GM18505 (cell line): ENCODE data around the gene ATP6V0B.
A peak's percentile ranks its signal among the peaks of the same experiment; 100 is the strongest.

Source experiments
- ATAC-seq: cut with Tn5 transposase; IDR thresholded peaks from one replicate; pipeline ENCODE4 v1.9.1; 2021; ENCODE audit not compliant: unreplicated experiment
- POLR2A ChIP-seq: IDR thresholded peaks from 4 replicates; pipeline ENCODE4 v1.6.1; 2011; ENCODE audit warnings: borderline replicate concordance; ENCODE audit not compliant: insufficient read depth, insufficient read length; ENCODE audit errors: extremely low read depth

ATP6V0B gene

DNA sequence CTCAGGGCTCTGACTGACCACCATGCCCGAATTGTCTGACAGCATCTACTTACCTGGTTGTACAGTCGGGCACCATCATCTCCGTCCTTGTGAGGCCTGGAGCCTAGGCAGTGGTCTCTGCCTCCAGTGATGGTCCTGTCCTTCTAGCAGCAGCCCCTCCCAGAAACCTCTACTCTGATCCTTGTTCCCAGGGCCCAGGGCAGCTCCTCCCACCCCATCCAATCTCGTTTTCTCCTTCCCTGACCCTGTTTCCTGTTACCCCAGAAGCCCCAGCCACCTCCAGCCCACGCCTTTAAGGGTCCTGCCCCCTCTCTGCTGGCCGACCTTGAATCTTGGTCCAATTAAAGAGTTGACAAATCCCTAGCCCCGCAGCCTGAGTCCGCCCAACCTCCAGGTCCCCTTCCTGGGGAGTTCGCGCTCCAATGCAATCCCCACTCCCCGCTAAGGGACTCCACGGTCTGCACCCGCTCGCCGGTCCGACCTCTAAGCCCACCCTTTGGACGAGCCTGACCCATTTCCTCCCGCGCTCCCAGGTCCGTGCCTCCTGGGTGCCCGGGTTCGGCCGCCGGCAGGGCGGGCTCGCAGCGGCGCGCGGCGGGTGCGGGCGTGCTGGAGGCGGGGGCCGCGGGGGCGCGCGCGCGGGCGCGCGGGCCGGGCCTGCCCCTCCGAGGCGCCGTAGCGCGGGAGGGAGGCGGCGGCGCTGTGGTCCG, 3.9 kb downstream of the ATP6V0B start, which contains the start of gene B4GALT2:
Gene B4GALT2 (plus strand): TSS at position 660 of the 710 bp plus-strand sequence. CDS start 1,951 bp downstream, outside the sequence.
- ATAC-seq: no peak
- no peak for TF ChIP-seq POLR2A

DNA sequence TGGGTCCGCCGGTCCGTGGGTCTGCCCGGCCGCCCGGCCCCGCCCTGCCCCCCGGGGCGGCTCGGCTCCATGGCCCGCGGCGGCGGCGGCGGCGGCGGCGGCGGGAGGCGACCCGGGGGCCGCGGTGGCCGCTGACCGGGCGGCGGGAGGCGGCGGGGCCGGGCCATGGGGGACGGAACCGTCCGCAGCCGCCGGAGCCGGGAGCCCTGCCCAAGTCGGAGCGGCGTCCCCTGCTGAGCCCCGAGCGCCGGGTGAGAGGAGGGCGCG, 4.4 kb downstream of the ATP6V0B start:
- TF ChIP-seq POLR2A: no peak
- ATAC-seq: no peak

DNA sequence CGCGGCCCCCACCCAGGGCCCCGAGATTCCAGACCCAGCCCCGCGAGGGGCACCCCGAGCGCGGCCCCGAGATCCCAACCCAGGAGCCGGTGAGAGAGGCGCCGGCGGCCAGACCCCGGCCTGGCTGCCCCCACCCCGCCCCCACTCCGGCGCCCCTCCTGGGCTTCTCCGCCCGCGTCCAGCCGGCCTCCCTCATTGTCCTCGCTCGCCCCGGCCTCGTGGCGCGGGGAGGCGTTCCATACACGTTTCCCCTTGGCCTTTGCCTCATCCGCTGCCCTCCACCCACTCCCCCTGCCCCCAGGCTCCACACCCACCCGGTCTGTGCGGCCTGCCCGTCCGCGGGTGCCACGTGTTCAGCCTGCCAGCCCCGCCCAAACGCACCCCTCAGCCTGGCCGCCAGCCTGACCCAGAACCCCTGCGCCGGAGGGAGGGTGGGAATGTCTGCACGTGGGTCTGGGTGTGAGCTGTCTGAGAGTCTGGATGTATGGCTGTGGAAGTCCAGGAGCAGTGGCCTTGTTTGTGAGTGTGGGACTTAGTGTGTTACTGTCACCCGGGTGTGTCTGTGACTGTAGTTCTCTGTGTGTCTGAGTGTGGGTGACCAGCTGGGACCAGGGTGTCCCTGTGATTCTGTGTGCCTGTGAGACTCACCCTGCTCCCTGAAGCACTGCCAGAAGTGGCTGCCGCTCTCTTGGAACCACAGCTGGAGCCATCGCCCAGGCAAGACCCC, 4.9 kb downstream of the ATP6V0B start:
- no peak for ATAC-seq
- peak; percentile 13 for TF ChIP-seq POLR2A

DNA sequence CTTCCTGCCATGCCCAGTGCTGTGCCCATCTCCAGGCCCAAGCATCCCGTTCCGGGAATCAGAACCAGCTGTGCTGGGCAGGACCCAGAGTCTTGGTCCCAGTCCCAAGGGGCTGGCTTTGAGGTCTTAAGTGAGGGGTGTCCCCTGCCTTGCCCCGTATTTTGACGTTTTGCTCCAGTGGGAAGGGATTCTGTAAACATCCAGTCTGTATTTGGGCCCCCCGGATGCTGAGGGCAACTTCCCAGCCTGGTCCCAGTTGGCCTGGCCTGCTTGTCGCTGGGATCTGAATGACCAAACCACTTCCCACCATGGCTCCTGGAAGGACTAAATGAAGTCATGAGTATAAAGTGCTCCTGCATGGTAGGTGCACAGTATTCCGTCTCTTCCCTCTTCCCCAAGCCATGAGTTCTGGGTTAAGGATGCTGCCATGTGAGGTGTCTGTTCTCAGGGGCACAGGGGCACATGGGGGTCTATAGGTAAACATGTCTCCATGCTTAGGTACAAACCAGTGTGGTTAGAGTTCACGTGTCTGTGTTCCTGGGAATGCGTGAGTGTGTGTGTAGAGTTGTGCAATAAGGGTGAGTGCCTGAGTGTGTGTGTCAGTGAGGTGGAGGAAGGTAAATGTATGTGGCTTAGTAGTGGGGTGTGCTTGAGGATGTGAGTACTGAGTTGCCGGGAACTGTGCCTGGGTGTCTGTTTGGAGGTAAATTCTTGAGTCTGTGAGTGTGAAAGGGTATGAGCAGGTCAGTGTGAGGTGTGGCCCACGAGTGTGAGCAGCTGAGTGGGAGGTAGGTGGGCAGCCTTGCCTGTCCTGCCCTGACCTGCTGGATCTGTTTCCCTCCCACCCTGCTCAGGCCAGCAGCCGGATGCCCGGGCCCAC, 5.7 kb downstream of the ATP6V0B start:
- no peak for ATAC-seq
- no peak for TF ChIP-seq POLR2A

DNA sequence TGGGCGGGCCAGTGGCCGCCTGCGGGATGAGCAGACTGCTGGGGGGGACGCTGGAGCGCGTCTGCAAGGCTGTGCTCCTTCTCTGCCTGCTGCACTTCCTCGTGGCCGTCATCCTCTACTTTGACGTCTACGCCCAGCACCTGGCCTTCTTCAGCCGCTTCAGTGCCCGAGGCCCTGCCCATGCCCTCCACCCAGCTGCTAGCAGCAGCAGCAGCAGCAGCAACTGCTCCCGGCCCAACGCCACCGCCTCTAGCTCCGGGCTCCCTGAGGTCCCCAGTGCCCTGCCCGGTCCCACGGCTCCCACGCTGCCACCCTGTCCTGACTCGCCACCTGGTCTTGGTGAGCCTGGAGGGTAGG, 6.4 kb downstream of the ATP6V0B start:
- ATAC-seq: no peak
- no peak for TF ChIP-seq POLR2A

DNA sequence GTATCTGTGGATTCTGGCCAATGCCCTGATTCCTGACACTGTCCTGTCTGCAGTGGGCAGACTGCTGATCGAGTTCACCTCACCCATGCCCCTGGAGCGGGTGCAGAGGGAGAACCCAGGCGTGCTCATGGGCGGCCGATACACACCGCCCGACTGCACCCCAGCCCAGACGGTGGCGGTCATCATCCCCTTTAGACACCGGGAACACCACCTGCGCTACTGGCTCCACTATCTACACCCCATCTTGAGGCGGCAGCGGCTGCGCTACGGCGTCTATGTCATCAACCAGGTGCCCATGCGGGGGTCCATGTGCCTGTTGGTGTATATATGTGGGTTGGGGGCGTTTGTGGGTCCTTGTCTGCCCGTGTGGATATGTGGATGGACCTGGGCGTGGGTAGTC, 6.9 kb downstream of the ATP6V0B start:
- no peak for TF ChIP-seq POLR2A
- ATAC-seq: no peak

DNA sequence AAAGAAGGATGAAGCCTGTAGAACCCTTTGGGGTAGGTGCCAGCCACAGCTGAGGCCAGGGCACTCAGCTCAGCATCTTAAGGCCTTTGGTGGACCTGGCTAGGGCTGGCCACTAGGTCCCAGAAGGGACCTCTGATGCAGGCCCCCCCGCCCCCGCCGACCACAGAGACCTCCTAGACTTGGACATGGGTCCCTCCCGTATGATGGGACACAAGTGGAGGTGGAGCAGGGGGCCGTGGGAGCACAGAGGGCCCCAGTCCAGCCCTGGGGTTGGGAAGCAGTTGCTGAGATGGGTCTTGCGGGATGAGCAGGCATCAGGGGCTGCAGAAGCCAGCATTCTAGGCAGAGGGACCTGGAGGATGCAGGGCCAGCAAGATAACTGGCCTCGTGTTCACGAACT, 7.5 kb downstream of the ATP6V0B start:
- TF ChIP-seq POLR2A: no peak
- ATAC-seq: no peak

DNA sequence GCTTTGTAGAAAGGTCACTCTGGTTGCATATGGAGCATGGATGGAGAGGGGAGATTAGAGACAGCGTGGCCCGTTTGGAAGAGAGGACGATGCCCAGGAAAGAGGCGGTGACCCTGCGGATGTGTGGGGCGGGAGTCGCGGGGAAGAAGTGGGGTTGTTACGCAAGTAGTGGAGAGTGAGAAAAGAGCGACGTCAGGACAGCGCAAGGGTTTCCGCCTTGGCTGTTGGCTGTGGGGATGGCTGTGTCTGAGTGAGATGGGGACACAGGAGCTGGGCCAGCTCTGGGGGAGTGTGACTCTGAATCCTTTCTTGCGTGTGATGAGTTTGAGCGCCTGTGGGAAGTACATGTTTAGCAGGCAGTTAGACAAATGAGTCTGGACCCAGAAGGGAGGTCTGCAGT, 8.0 kb downstream of the ATP6V0B start:
- no peak for ATAC-seq
- TF ChIP-seq POLR2A: no peak

DNA sequence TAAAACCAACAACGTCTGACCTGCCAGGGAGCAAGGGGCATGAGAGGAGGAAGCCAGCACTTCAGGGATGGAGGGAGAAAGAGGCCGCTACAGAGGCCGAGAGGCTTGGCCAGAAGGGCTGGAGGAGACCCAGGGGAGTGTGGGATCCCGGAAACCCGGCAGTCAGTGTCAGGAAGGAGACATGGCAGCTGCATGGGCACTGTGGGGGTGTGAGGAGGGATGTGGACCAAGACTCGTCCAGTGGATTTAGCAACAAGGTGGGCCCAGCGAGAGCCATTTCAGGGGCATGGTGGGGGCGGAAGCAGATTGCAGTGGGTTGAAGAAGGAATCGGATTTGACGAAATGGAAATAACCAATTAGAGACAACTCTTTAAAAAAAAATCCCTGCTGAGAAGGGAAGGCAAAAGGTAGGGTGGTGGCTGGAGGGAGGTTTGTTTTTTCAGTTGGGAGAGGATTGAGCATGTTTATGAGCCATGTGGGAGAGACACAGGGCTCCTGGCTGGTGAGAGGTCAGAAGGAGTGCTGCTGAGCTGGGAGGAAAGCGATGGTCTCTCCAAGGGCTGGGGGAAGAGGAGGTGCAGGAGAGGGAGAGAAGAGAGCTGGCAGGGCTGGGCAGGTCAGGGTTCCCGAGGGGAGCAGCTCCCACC, 8.6 kb downstream of the ATP6V0B start:
- ATAC-seq: no peak

DNA sequence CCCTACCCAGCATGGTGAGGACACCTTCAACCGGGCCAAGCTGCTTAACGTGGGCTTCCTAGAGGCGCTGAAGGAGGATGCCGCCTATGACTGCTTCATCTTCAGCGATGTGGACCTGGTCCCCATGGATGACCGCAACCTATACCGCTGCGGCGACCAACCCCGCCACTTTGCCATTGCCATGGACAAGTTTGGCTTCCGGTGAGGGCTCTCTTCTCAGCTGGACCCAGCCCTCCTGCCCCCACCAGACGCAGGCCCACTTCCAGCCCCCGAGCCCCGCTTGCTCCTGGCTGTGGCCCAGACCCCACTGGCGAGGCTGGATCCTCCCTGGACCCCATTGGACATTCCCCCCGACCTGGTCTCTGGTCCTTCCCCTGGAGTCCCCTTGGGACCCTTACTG, 10.1 kb downstream of the ATP6V0B start:
- ATAC-seq: no peak
- no peak for TF ChIP-seq POLR2A

More for the DNA sequence above, 8.6 kb downstream of the ATP6V0B start:
- TF ChIP-seq POLR2A: no peak

DNA sequence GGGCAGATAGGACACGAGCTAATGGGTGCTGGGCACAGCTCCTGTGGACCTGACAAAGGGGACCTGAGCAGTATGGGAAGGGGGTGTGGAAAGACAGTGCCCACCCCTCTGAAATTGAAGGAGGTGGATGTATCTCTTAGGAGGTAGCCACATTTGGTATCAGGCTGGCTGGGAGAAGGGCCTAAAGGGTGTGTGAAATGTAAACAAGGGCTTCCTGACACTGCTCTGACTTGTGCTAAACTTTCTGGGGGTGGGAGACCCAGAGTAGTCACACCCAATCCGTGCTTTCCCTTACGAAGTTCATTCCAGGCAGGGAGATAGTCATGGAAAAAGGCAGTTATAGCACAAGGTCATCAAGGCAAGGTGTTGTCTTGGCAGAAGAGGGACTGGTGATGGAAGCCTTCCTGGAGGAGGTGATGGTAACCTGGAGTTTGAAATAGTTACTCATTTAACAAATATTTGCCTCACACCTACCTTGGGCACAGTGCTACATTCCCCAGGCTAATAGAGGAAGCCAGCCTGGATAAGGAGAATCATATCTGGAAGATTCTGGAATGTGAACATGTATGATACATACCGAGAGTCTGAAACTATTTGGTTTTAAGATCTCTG, 11.3 kb downstream of the ATP6V0B start:
- no peak for ATAC-seq
- no peak for TF ChIP-seq POLR2A

DNA sequence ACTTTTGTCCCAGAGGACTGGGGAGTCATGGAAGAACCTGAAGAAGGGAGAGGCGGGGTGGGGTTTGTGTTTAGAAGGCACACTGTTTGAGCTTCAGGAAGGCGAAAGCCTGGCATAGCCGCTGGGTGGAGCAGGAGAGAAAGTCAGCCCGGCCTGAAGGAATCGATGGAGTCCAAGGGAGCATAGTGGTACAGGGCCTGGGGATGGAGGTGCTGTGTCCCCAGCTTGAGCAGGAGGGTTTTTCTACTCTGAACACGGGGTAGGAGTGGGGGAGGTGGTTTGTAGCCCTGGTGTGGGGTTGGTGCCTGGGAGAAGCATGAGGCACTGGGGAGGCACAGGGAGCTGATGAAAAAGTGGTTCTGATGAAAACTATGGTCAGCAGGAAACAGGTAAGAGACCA, 12.0 kb downstream of the ATP6V0B start:
- no peak for ATAC-seq
- no peak for TF ChIP-seq POLR2A

DNA sequence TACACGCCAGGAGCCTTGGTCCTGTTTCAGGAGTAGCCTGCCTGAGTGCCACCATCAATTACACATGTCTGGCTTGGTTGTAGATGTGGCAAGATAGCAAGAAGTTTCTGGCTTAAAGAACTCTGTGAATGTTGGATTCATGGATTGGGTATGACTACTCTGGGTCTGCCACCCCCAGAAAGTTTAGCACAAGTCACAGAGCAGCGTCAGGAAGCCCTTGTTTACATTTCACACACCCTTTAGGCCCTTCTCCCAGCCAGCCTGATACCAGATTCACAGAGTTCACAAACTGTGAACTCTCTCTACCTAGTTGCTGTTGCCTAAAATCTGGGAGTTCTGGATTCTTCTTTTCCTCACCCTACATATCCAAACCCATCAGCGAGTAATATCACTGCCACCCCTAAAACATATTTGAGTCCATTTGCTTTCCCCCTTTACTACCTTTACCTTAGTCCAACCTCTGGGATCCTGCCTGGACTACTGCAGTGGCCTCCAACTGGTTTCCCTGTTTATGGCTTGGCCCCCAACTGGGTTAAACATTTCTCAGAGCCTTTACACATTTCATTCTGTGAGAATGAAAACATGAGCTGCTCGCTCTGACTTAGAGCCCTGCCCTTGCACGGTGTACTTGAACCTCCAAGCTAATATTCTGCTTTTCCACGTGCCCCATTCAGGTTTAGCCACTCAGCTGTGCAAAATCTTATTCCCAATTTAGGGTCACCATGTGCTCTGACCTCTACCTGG, 12.6 kb downstream of the ATP6V0B start:
- no peak for ATAC-seq
- TF ChIP-seq POLR2A: no peak
